VCaP (cell line): Measurements from ENCODE around the gene COL5A1.

Experiments
- H3K27ac ChIP-seq: fragments of 450-650 bp; 2 replicates; pipeline ENCODE4 v1.5.1; 2017
- TF ChIP-seq, protein P1 (sequence below): fragments of 450-650 bp; conservative IDR thresholded peaks from 2 replicates; pipeline ENCODE4 v1.5.1; 2017; ENCODE audit warnings: mild to moderate bottlenecking, moderate library complexity

COL5A1 gene

DNA sequence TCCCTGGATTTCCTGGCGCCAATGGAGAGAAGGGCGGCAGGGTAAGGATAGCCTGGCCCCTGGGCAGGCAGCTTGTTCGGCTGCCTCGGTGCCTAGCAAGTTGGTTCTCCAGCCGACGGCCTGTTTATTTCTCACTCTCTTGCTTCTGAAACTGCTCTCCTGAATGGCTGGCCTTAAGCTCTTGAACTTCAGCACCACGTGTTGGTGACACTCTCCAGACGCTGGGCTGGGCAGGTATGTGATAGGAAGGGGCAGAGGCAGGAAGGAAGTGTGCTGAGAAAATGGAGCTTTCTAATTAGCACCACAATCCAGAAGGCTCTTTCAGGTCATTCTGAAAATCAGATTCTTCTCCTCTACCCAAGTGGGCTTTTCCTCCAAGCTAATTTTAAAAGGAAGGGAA lies 147.6 kb downstream of the COL5A1 start:
- TF ChIP-seq, protein P1, sequence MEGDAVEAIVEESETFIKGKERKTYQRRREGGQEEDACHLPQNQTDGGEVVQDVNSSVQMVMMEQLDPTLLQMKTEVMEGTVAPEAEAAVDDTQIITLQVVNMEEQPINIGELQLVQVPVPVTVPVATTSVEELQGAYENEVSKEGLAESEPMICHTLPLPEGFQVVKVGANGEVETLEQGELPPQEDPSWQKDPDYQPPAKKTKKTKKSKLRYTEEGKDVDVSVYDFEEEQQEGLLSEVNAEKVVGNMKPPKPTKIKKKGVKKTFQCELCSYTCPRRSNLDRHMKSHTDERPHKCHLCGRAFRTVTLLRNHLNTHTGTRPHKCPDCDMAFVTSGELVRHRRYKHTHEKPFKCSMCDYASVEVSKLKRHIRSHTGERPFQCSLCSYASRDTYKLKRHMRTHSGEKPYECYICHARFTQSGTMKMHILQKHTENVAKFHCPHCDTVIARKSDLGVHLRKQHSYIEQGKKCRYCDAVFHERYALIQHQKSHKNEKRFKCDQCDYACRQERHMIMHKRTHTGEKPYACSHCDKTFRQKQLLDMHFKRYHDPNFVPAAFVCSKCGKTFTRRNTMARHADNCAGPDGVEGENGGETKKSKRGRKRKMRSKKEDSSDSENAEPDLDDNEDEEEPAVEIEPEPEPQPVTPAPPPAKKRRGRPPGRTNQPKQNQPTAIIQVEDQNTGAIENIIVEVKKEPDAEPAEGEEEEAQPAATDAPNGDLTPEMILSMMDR: no peak
- no peak overlapping the region for H3K27ac ChIP-seq

DNA sequence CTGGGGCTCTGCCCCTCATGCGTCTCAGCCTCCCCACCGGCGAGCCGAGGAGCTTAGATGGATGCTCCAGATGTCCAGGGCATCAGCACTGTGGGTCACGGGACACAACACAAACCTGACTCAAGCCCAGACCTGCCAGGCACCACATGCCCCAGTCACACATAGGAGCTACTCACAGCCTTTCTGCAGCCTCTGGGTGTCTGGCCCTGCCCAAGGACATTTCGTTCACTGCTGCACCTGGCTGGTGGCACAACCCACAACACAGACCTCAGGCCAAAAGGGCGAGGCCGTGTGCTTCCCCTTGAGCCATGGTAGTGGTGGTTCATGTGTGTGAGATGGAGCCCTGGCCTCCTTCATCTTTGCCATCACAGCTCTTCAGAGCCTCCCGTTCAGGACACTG lies 149.4 kb downstream of the COL5A1 start:
- H3K27ac ChIP-seq: no peak overlapping the region

DNA sequence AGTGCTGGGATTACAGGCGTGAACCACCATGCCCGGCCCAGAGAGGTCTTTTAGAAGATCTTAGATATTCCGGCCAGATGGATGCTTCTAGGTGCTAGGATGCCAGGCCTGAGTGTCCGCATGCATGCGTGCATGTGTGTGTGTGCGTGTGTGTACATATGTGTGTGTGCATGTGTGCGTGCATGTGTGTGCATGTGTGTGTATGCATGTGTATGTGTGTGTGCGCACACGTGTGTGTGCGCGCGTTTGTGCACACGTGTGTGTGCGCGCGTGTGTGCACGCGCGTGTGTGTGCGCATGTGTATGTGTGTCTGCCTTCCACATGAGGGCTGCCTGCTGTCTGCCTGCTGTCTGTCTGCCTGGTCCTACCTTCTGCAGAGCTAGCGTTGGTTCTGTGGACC lies 151.0 kb downstream of the COL5A1 start:
- TF ChIP-seq, protein P1: no peak
- H3K27ac ChIP-seq: no peak overlapping the region

More for the DNA sequence above, 149.4 kb downstream of the COL5A1 start:
- TF ChIP-seq, protein P1: no peak

DNA sequence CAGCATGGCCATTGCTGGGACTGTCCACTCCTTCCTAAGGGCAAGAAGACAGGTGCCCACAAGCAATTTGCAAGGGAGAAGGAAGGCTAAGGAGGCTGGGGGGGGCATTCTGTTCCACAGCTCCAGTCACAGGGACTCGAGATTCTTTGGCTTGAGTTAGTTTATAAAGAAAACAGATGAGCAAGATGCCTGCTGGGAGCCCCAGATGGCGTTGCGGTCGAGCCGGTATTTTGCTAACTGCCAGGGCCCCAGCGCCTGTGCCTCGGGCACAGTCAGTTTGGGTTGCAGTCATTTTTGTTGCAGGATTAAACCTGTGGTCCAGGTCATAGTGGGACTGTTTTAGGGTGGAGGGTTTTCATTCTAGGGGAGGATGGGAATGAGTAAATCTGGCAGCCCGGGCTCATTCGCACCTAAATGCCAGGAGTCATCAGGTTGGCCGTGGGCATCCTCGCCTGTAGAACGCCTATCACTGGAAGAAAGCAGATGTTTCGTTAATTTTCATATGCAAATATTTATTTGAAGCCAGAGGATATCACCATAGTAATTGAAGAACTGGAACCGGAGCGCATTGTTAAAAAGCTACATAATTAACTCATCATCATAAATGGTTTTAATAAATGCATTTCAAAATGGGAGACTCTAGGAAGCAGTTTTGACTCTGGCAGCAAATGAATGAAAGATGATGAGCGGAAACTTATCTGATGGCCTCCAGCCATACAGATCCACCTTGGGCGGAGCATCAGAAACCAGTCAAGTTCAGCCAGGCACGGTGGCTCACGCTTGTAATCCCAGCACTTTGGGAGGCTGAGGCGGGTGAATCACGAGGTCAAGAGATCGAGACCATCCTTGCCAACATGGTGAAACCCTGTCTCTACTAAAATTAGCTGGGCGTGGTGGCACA lies 151.9 kb downstream of the COL5A1 start:
- H3K27ac ChIP-seq: no peak overlapping the region
- TF ChIP-seq, protein P1: no peak

DNA sequence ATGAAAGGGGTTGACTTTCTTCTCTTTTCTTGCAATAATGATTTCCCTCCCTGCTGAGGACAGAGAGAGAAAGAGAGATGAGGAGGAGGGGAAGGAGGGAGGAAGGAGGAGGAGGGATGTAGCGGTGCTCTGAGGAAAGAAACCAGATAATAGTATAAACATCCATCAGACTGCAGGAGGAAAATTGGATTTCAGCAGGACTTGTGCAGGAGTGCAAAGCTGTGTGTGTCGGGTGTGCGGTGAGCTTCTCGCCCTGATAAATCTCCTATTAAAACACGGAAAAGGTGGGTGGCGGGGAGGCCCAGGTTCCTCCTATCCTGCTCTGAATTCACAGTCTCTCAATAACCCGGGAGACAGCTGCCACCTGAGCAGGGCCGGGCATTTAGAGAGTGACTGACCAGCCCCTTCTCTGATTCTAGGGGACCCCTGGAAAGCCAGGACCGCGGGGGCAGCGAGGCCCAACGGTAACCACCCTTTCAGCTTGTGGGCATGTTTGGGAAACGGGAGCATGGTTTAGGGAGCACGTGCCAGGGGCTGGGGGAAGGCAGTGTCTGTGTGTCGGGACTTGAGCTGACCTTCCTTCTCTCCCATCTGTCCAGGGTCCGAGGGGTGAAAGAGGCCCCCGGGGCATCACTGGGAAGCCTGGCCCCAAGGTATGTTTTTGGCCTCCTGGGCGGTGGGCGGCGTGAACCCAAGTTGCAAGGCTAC lies 153.2 kb downstream of the COL5A1 start:
- TF ChIP-seq, protein P1: no peak
- no peak overlapping the region for H3K27ac ChIP-seq

DNA sequence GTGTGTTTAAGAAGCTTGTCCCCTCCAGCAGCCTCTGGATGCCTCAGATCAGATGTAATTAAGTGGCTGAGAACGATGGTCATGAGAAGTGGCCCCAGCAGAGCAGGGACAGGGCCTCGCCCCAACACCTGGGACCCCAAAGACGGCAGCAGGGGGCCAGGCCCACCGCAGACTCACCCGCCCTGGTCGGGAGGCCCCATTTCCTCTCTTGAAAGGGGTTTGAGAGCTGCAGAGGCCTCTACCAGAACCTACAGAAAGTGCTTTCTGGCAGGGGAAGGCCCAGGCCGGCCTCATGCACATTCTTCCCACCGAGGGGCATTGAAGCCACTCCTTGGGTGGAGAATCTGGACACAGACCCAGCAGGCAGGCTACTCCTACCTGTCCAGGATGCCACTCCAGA lies 153.8 kb downstream of the COL5A1 start:
- TF ChIP-seq, protein P1: no peak
- H3K27ac ChIP-seq: no peak overlapping the region

DNA sequence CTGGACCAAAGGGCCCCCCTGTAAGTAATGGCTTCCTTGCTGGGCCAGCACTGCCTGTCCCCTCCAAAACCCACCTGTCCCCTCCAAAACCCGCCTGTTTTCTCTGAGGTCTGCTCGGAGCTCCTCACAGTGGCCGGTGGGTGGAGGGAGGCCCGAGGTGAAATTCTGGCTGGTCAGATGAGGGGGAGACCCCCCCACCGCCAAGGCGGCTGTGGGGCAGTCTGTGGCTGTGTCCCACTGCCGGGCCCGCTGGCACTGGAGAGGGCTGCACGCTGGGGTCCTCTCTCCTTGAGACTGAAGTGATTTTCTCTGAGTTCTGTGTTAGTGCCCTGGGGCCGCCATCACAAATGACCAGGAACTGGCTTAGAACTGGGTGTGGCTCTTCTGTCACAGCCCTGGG lies 155.3 kb downstream of the COL5A1 start:
- TF ChIP-seq, protein P1: no peak
- H3K27ac ChIP-seq: no peak overlapping the region
